NCI-H2227 treated with DMSO at 0.1 percent for 48 hours (cell line): Measurements from ENCODE around the gene AFAP1.

Source experiments
- DNase-seq: peaks from one replicate; lab custom pipeline; 2025; lab: John Stamatoyannopoulos, UW

The AFAP1 gene

GRCh38 chr4:7967501-7968261, 28.0 kb upstream of the AFAP1 start:
- no peak for DNase-seq

GRCh38 chr4:7967063-7967440, 27.4 kb upstream of the AFAP1 start:
- no peak for DNase-seq

- DNase-seq: no peak
These were observed 26.8 kb upstream of the AFAP1 start for GRCh38 chr4:7966281-7967062.

DNA sequence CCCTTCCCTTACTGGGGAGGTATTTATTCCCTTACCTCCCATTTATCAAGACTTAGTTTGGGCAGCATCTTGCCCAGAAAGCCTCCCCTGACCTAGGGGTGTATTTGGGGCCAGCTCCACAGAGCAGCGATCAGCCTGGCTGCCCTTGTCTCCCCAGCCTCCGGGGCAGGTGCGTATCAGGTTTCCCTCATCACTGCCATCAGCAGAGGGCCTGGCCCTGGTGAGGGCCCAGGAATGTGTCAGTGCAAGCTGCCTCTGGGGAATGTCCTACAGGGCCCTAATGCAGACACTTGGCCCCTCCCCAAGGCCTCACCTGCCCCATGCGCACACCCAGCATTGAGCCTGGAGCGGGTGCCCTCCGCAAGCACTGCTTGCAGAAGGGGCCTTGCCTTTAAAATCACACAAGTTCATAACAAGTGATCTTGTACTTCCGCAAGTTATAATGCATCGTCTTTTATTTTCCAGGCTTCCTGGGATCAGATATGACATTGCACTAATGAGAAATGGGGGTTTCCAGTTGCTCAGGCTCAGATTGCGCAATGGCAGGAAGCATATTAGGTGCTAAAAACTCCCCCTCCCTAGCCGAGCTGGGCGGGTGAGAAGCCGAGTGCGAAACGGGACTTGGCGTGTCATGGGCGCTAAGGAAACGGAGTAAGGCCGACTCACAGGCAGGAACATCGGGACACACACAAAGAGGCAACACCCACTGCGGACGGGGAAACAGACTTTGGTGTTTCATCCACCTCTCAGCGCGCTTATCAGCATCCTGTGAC, 25.4 kb upstream of the AFAP1 start:
- DNase-seq: no peak

- no peak for DNase-seq
These were observed 24.8 kb upstream of the AFAP1 start for GRCh38 chr4:7964459-7964858.

GRCh38 chr4:7963691-7964090, 24.0 kb upstream of the AFAP1 start:
- DNase-seq: no peak

- no peak for DNase-seq
These were observed 23.2 kb upstream of the AFAP1 start for GRCh38 chr4:7962609-7963508.

DNA sequence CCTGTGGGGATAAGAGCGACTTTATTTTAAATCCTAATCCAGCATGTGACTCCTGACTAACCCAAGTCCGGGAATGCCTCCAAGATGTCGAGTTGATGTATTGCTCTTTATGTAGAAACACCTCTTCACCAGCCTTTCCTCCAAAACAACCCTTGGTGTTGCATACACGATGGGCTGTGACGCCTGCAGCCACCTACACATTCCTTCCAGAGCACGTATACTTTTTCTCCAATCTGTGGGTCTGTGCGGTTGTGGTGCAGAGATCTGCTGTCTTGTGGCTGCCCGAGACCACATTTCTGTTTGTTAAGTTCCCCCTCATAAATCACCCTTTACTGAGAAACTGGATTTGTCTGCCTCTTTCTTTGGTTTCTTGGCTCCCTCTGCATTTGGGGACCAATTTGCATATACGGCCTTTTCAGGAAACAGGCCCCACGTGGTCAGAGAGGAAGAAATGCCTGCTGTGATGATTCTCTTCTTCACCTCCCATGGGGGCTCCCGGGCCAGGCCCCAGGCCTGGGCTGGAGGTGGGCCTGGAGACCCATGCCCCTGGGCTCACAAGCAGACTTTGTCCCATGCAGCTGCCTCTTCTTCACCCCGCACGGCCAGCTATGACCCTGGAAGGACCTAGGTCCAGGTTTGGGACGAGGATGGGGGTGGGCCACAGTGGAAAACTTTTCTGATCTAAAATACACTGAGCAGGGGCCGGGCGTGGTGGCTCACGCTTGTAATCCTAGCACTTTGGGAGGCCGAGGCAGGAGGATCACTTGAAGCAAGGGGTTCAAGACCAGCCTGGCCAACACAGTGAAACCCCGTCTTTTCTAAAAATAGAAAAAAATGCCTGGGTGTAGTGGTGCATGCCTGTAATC, 21.4 kb upstream of the AFAP1 start:
- no peak for DNase-seq

DNA sequence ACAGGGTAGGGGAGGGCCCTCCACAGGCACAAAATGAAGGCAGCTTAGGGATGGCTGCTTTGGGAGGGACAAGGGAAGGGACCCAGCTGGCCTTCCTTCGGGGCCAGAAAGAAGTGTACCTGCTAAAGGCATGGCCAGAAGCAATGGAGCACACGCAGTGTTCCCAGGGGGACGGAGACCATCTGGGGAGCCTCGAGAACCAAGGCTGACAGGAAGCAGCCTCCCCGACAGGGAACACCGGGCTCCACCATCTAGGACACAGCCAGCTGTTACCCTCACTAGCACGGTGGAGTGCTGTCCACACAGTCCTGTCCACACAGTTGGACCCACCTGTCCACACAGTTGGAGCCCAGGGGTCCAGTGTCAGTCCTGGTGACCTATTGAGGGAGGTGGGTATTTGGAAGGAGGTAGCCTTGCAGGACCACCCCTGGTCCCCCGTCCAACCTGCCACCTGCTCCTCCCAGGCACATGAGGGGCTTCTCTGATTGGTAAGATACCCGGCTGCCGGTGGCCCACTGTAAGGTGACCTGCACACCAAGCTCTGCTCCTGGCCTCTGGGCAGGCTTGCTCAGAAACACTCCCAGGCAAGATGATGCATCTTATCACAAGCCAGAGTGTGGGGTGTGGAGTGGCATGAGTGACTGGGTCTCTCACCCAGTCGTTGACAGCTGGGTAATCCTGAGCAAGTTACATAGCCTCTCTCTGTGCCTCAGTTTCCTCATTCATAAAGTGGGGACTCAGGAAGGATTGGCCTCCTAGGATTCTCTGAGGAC, 20.5 kb upstream of the AFAP1 start:
- no peak for DNase-seq

GRCh38 chr4:7959078-7959477, 19.4 kb upstream of the AFAP1 start:
- no peak for DNase-seq

- no peak for DNase-seq
These were observed 17.4 kb upstream of the AFAP1 start for GRCh38 chr4:7956934-7957656.

DNA sequence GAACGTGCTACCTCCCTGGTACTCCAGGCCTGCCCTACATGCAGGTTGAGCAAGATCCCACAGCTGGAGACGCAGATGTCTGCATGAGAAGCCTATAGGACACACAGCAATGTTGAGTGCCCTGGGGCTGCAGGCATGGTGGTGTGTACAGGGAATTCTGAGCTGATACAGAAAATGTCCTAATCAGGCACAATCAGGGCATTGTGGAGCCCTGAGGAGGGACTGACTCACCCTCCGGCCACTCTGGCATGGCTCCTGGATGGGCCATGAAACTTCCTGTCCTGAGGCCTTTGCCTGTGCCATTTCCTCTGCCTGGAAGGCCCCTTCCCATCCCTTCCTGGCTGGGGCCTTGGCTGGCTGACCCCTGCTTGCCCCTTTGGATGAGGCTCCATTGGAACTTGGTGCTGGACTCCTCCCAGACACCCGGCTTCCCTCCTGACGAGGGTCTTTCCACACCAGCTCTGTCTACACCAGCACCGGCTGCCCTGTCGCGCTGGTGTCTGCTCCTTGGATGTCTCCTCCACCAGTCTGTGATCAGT, 16.7 kb upstream of the AFAP1 start:
- no peak for DNase-seq

DNA sequence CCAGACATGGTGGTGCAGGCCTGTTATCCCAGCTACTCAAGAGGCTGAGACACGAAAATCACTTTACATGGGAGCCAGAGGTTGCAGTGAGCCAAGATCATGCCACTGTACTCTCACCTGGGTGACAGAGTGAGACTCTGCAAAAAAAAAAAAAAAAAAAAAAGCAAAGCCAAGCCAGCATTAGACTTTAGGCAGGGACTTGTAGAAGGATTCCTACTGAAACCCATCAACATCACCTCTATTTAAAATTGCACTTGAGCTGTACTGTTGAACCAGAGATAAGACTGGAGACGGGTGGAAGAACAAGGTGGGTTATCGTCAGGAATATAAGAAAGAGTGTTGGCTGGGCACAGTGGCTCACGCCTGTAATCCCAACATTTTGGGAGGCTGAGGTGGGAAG, 15.7 kb upstream of the AFAP1 start:
- DNase-seq: no peak

DNA sequence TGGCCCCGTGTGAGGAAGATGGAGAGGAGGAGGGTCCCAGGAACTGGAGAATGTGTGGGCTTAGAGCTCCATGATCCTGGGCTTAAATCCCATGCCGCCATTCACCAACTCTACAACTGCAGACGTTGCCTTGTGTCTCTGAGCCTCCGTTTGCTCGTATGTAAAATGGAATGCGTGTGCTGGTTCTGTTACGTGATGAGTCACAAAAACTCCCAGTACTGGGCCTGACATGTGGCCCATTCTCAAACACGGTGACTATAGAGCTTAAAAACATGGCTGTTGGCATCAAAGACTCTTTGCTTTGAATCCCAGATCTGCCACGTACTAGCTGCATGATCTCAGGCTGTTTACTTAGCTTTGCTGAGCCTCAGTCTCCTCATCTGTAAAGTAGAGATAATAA, 13.0 kb upstream of the AFAP1 start:
- no peak for DNase-seq

GRCh38 chr4:7950301-7951092, 10.8 kb upstream of the AFAP1 start:
- DNase-seq: no peak

- no peak for DNase-seq
These were observed 10.1 kb upstream of the AFAP1 start for GRCh38 chr4:7949759-7950158.

- DNase-seq: no peak
These were observed 8.3 kb upstream of the AFAP1 start for GRCh38 chr4:7947927-7948326.

DNA sequence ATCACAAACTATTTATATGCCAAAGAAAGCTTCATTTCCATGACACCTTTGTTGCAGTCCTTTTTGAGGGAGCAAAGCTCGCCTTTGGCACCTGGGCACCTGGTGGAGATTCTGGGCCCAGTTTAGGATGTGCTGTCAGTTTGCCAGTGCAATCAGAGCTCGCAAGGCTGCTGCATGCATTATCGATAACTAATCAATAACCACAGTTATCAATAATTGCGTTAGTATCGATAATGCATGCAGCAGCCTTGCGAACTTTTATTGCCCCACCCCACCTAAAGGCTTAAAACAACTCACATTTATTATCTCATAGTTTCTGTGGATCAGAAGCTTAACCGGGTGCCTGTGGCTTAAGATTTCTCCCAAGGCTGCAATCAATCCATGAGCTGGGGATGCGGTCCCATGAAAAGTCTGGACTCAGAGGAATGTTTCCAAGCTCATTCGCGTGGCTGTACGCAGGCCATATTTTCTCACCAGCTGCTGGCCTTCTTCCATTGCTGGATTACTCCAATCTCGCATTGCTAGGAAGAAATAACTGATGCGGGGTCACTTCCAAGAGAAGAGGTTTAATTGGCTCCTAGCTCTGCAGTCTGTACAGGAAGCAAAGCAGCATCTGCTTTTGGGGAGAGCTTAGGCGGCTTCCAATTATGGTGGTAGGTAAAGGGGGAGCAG, 6.2 kb upstream of the AFAP1 start:
- no peak for DNase-seq
